ENCODE data around the gene MCUB. TPM values are rescaled to one million over a fixed set of nuclear protein-coding genes. Genes with fewer than 3 reads are reported as not detected.

The MCUB gene
- 45.2 and 62.6 TPM in 2 replicates for total RNA-seq

GRCh38 chr4:109559983-109560686 is at the start of gene MCUB:
MCUB (plus strand) TSS chr4:109560246; CDS start chr4:109560338, 92 bp downstream.

GRCh38 chr4:109702950-109703663 is 143.1 kb downstream of the MCUB start, which contains the start of gene CASP6:
CASP6 (minus strand) TSS chr4:109703445; CDS start chr4:109703395, 50 bp downstream.

GRCh38 chr4:109729718-109730618 is 169.9 kb downstream of the MCUB start, which contains the start of gene PLA2G12A:
PLA2G12A (minus strand) TSS chr4:109730070; CDS start chr4:109729809, 261 bp downstream.

Other genes starting within 250 kb of the MCUB start
- gene SEC24B, start 126.4 kb upstream of the MCUB start, total RNA-seq = 12.4 and 13.4 TPM in 2 replicates
- gene CASP6, start 143.2 kb downstream of the MCUB start, total RNA-seq = 44.2 and 59.6 TPM in 2 replicates
- gene PLA2G12A, start 169.8 kb downstream of the MCUB start, total RNA-seq = 9.3 and 9.5 TPM in 2 replicates
- gene CFI, start 241.8 kb downstream of the MCUB start, total RNA-seq = 27.3 and 45.5 TPM in 2 replicates

Data from dermis lymphatic vessel endothelial cell (primary cell).